Fibroblast of upper back skin (primary cell): ENCODE results near the gene TEX47.

Experiments used
- DNase-seq: peaks from one replicate; pipeline ENCODE4 v3.0.0-alpha.2; 2013

Gene TEX47

DNA sequence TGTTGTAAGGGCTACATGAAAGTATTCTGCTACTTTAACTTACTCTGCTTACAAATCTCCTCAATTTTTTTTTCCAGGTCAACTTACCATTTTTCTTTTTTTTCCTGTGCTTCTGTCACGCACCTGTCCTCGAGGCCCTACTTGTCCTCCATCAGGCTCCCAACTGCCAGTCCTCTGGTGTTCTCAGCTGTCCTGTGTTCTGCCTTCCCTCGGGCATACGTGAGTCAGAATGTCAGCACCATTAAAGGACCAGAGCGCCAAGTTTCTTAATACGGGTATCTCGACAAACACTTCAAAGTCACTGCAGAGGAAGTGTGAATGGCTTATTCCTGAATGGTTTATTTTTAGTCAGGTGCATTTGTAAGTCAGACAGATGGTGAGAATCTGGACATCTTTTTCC is at the start of gene TEX47:
Gene TEX47 (minus strand): TSS at position 185 of the 400 bp plus-strand sequence. CDS start 795 bp downstream, outside the sequence.
- DNase-seq, result no peak

DNA sequence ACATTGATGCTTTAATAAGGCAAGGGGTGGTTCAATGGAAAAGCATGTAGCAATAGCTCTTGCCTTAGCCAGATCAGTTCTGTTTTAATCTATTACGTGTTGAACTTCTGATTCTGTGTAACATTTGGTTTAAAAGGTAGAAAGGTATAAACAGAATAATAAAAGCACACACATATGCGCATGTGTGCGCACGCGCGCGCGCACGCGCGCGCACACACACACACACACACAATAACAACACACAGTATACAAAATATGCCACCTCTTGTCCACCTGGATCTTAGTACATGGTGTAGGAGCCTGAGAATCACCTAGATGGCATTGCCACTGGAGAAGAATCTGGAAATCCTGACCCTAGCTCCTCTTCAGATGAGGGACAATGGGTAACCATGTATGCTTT is 49.6 kb upstream of the TEX47 start:
- DNase-seq, result no peak

DNA sequence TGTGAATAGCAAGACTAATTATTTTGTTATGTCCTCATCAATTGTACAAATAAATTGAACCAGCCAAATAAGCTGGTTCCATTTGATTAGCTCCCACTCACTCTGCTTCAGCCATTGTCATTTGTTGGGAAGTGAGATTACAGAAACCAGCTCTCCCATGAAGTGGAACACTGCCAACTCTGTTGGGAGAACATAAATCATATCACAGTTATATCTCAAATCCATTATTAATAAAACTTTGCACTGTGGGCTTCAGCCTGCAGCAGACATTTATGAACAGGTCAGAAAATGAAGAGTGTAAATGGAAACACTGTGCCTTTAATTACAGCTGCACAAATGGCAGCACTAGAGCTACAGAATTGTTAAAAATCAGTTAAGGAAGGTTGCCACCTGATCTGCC is 46.7 kb upstream of the TEX47 start:
- DNase-seq, result no peak

- DNase-seq, result peak; percentile 12
Measured at GRCh38 chr7:88835147-88835728, 39.7 kb upstream of the TEX47 start.

- DNase-seq, result no peak
Measured at GRCh38 chr7:88826222-88826621, 30.7 kb upstream of the TEX47 start.

DNA sequence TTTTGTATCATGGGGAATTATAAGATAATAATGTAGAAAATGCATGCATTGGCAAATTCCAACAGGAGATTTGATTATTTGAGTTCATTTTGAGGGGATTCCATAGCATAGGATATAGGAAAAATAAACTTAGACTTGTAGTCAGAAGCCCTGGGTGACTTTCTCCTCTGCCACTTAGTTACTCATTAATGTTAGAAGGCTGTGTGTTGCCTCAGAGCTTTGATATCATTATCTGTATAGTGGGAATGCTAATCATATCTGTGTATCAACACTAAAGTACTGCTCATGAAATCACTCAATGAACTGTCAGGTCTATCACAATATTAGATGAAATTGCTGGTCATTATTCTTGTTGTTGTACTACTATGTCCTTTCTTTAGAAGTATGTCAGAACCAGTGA is 23.0 kb upstream of the TEX47 start:
- no peak for DNase-seq

DNA sequence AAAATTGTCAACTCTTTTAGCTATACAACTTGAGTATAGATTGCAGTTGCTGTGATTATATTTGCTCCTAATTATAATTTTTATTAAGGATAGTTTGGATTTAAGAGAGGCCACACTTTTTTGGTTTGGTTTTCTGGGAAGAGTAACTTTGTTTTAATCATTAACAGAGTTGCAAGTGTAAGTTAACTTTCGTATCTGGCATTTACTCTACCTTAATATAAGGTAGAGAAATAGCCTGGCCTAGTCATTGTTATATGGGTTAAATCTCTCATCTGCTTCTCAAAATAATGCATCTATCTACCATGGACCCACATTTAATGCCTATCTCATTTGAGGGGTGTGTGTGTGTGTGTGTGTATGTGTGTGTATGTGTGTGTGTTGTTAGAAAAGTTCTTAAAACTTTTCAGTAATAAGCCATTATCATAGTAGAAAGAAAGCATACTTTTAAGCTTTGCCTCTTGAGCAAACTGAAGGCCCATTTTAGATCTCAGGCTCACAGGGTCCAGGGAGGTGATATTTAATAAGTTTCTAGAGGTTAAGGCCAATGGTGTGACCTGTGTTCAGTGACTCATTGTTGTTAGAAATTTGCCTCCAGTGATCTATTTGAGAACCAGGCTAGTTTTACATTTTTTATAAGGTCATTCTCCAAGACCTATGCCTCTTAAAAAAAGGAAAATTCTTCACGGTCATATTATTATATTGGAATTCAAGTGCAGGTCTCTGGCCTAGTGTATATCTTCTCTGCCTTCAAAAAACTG is 10.9 kb upstream of the TEX47 start:
- no peak for DNase-seq

DNA sequence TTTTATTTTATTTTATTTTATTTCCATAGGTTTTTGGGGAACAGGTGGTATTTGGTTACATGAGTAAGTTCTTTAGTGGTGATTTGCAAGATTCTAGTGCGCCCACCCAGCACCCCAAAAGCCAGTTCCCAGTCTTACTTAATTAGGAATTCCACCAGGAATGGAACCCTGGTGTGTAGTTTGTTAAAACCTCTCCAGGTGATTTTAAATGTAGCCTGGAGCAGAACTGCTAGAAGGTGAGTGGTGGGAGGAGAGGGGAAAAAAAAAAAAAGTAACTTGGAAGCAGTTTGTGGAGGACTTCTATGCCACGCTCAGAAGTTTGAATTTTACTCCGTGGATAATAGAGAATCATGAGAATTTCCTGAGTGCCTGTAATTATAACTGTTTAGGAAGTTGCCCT is 5.5 kb upstream of the TEX47 start:
- no peak for DNase-seq

- no peak for DNase-seq
Measured at GRCh38 chr7:88792361-88792760, 3.2 kb downstream of the TEX47 start.

DNA sequence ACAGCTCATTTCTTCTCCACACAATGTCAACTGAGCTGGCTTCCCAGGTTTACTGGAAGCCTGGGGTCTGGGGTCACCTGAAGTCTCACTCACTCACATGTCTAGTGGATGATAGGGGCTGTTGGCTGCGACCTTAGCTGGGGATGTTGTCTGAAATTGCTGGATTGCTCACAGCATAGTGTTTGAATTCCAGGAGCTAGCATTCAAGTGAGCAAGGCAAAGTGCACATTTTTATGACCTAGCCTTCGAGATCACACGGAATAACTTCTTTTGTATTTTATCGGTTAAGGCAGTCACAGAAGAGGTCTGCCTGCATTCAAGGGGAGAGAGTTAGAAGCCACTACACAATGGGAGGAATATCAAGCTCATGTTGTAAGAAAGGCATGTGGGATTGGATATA is 3.6 kb downstream of the TEX47 start:
- DNase-seq, result no peak

GRCh38 chr7:88789480-88790064 is 6.0 kb downstream of the TEX47 start:
- peak; percentile 12 for DNase-seq

GRCh38 chr7:88787777-88788176 is 7.8 kb downstream of the TEX47 start:
- no peak for DNase-seq

DNA sequence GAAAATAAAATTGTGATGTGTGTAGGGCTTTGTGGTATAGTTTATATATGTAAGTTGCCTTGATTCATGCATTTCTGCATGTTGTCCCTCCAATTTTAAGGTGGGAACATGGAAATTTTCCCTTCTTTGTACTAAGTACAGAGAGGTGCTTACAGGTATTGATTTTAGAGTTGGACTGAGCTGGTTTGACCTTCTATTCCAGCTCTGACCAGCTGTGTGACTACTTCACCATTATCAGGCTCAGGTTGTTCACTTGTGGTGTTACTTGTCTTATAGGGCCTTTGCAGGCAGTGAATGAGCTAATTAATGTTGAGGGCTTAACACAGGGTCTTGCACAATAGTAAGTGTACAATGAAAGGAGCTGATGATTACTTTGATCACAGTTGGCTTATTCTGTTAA is 19.7 kb downstream of the TEX47 start:
- no peak for DNase-seq

DNA sequence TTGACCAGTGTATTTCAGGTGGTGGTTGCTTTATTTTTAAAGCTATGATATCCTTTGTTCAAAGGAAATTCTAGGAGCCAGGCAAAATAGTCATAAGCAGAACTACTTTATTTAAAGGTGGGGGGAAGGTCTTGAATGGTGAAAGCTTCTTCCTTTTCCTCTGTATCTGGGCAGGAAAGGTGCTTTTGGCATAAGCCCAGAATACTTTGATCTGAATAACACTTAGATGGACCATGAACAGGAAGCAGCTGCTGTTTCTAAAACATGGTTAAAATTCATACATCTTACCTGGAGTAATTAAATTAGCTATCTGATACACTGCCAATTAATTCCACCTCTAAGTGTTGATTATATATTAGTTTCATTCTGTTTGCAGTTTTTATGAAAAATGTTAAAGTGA is 22.8 kb downstream of the TEX47 start:
- no peak for DNase-seq

DNA sequence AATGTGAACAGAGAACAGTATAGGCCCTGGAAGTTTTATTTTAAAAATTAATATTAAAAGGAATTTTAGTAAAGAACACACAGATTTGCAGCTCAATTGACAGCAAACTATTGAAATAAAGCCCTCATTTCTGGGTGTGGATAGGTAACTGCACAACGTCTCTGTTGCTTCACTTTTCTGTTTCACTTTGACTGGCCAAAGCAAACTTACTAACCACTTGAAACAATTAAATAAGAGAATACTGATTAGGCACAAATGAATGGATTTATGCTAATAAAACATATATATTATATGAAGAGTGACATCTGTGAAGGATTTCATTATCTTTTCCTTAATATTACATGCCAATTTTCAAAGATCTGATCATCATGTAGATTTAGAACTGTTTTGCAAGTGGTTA is 24.1 kb downstream of the TEX47 start:
- no peak for DNase-seq

GRCh38 chr7:88761779-88762178 is 33.8 kb downstream of the TEX47 start:
- no peak for DNase-seq

DNA sequence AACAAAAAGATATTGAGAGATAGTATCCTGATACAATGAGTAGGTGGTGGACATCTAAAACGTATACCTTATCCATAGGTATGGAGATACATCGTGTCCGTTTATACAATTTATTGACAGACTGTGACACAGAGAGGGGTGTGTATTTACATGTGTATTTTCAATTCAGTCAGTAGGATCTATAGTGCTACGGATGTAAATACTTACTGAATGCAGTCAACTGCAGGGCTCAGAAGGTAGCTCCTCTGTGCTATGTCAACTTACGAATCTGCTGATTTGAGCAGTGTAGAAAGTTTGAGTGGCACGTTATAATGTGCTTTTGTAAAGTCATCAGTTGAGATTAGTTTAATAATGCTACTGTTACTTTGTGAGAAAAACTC is 35.4 kb downstream of the TEX47 start:
- DNase-seq, result no peak

GRCh38 chr7:88759230-88760135 is 36.1 kb downstream of the TEX47 start, which contains the start of gene ZNF804B:
ZNF804B (plus strand) TSS chr7:88759700; CDS start chr7:88759977, 277 bp downstream.
- no peak for DNase-seq

GRCh38 chr7:88758381-88759229 is 36.9 kb downstream of the TEX47 start:
- DNase-seq, result peak; percentile 10

- no peak for DNase-seq
Measured at GRCh38 chr7:88757371-88757770, 38.2 kb downstream of the TEX47 start.

GRCh38 chr7:88756802-88757201 is 38.7 kb downstream of the TEX47 start:
- no peak for DNase-seq

DNA sequence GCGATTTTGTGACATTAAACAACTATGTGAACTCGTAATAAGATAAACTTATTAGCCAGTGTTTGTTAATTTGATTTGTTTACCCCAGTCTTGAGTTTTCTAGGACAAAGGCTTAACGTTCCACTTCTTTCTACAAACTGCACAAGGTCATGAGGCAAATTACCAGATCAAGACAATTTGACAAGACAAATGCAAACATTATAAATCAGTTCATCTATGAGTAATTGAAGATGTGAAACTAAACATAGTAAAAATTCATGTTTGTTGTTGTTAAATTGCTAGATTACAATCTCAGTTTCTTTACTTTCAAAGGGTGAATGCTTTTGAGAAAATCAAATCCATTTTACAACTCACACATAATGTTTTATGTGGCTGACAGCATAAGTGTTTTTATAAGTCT is 49.4 kb downstream of the TEX47 start:
- DNase-seq, result no peak
